ENCODE measurements around the gene RAB37.

Gene RAB37

DNA sequence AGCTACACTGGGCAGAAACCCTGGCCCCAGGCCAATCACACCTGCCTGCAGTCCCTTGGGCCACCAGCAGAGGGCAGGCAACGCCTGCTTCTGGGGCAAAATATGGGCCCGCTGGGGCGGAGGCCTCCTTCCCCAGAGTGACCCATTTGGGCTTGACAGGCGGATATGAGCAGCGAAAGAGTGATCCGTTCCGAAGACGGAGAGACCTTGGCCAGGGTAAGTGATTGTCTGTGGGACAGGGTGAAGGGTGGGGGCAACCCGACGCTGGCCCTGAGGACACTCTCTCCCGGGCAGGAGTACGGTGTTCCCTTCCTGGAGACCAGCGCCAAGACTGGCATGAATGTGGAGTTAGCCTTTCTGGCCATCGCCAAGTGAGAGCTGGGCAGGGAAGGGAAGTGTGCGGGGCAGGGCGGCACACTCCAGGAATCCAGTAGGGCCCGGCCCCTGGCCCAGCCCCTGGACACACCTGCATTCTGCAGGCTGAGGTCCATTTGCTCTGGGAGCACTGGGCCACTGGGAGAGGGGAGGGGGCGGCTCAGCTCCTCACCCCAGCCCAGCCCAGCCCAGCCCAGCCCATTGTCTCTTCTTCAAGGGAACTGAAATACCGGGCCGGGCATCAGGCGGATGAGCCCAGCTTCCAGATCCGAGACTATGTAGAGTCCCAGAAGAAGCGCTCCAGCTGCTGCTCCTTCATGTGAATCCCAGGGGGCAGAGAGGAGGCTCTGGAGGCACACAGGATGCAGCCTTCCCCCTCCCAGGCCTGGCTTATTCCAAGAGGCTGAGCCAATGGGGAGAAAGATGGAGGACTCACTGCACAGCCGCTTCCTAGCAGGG, 7.9 kb downstream of the RAB37 start:
- in situ Hi-C loops (cut with HindIII; ENCODE audit: low sequenced_read_pairs) = no loop called here

- in situ Hi-C loops (cut with HindIII; ENCODE audit: low sequenced_read_pairs) = no loop called here
Observed at GRCh38 chr17:74745548-74746177, 8.6 kb downstream of the RAB37 start.

DNA sequence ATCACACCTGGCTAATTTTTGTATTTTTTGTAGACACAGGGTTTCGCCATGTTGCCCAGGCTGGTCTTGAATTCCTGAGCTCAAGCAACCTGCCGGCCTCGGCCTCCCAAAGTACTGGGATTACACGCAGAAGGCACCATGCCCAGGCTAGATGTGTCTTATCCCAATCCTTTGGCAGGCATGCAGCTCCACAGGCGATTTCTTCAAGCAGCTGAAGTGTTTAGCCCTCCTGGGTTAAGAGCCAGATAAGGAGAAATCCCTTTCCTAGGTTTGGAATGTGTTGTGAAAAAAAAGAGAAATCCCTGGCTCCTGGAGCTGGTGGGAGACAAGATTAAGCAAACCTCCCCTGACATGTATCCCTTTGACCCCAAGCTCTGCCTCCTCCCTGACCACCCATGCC, 9.3 kb downstream of the RAB37 start:
- in situ Hi-C loops (cut with HindIII; ENCODE audit: low sequenced_read_pairs) = no loop called here

- in situ Hi-C loops (cut with HindIII; ENCODE audit: low sequenced_read_pairs) = no loop called here
Observed at GRCh38 chr17:74746922-74747321, 9.9 kb downstream of the RAB37 start.

- in situ Hi-C loops (cut with HindIII; ENCODE audit: low sequenced_read_pairs) = no loop called here
Observed at GRCh38 chr17:74748279-74748528, 11.1 kb downstream of the RAB37 start.

DNA sequence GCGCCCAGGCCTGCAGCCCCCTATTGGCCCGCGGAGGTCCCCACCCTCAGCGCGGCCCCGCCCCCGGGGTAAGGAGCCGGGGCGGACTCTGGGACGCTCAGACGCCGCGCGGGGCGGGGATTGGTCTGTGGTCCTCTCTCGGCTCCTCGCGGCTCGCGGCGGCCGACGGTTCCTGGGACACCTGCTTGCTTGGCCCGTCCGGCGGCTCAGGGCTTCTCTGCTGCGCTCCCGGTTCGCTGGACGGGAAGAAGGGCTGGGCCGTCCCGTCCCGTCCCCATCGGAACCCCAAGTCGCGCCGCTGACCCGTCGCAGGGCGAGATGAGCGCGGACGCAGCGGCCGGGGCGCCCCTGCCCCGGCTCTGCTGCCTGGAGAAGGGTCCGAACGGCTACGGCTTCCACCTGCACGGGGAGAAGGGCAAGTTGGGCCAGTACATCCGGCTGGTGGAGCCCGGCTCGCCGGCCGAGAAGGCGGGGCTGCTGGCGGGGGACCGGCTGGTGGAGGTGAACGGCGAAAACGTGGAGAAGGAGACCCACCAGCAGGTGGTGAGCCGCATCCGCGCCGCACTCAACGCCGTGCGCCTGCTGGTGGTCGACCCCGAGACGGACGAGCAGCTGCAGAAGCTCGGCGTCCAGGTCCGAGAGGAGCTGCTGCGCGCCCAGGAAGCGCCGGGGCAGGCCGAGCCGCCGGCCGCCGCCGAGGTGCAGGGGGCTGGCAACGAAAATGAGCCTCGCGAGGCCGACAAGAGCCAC, 11.6 kb downstream of the RAB37 start, which contains the start of gene NHERF1:
NHERF1 (plus strand) TSS at position 100 of the 750 bp plus-strand sequence; CDS start at position 319, 219 bp downstream.
- in situ Hi-C loops (cut with HindIII; ENCODE audit: low sequenced_read_pairs) = no loop called here

- in situ Hi-C loops (cut with HindIII; ENCODE audit: low sequenced_read_pairs) = no loop called here
Observed at GRCh38 chr17:74749279-74750038, 12.4 kb downstream of the RAB37 start.

GRCh38 chr17:74750039-74750326, 12.9 kb downstream of the RAB37 start:
- in situ Hi-C loops (cut with HindIII; ENCODE audit: low sequenced_read_pairs) = no loop called here

DNA sequence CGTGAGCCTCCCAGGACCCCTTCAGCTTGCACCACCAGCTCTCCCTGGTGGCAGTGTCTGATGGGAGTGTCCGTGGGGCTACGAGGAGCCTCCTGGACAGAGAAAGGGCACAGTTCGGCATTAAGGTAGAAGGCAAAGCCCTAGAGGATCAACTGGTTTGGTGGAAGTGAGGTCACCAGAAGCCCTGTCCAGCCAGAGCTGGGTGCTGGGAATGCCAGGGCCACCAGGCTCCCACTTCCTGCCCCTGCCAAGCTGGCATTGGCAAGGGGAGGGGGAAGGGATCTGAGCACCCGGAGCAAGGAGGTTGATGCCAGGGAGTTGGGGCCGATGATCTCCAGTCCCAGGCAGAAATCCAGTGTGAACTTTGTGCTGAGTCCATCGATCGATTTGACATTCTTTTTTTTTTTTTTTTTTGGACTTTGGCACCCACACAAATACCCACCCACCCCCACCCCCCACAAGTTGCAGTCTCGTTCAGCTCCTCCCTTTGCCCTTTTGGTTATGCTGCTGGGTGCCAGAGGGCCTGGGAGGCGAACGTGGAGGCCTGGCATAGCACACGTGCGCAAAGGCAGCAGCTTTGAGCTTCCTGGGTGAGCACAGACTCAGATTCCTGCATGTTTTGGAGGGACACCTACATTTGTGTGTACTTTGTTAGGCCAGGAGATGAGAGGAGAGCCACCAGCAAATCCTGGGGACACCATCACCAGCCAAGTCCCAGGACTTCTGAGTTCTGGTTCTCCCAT, 13.4 kb downstream of the RAB37 start:
- in situ Hi-C loops (cut with HindIII; ENCODE audit: low sequenced_read_pairs) = no loop called here

DNA sequence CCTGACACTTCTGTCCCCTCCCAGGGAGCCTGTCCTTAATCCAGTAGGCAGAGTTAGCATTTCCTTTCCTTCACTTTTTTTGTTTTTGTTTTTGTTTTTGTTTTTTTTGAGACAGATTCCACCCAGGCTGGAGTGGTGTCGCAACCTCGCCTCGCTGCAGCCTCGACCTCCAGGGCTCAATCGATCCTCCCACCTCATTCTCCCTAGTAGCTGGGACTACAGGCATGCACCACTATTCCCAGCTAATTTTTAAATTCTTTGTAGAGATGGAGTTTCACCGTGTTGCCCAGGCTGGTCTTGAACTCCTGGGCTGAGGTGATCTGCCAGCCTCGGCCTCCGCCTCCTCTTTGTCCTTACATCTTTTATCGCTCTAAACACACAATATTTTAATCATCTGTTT, 15.4 kb downstream of the RAB37 start:
- in situ Hi-C loops (cut with HindIII; ENCODE audit: low sequenced_read_pairs) = no loop called here

DNA sequence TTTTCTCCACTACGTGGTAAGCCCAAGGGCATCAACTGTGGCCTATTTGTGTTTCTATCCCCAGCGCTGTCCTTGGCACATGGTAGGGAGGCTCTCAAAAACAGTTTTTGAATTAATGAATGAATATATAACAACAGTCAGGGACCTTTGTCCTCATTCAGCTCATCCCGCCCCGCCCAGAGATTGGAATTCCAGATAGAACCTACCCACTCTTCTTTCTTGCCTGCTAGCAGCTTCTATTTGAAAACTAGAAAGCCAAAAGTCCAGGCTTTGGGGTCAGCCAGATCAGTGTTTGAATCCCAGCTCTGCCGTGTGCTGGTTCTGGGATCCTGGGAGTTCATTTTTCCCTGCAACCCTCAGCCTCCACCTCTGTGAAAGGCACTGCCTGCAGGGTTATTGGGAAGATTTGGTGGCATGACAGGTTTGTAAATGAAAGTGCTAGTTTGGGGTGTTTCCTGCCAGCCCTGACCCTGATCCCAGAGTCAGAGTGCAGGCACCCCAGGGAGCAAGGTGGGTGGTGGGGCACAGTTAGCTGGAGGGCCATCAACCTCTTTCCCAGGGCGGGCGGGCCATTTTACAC, 15.9 kb downstream of the RAB37 start:
- in situ Hi-C loops (cut with HindIII; ENCODE audit: low sequenced_read_pairs) = no loop called here

- in situ Hi-C loops (cut with HindIII; ENCODE audit: low sequenced_read_pairs) = no loop called here
Observed at GRCh38 chr17:74754832-74755231, 17.8 kb downstream of the RAB37 start.

DNA sequence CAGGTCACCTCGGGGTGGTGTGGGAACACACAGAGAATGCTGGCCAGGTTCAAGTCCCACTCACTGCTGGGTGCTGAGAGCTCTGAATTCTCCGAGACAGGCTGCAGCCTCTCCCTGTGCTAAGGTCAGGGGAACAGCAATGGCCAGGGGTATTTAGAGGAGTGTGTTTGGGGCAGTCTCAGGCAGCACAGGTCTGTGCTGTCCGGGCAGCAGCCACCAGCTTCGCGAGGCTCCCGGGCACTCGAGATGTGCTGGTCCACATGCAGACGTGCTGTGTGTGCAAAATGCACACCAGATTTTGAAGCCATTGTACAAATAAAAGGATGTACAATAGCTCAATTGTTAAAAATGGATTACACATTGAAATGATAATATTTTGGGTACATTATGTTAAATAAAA, 18.5 kb downstream of the RAB37 start:
- in situ Hi-C loops (cut with HindIII; ENCODE audit: low sequenced_read_pairs) = no loop called here

DNA sequence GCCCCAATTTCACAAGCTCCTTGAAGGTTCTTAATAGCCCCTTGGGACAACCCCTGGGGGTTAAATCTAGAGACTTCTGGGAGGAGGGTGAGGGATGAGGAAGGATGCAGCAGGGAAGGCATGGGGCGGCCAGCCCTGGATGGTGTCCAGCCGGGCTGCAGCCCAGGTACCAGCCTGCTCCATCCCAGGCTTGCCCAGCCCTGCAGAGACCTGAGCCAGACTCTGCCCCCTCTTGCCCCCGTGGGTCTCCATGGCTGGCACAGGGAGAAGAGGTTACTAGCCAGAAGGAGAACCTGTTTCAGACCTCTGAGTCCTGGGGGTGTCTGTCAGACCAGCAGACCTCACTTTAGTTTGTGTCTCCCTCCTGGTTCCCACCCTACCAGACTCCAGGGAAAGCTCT, 19.8 kb downstream of the RAB37 start:
- in situ Hi-C loops (cut with HindIII; ENCODE audit: low sequenced_read_pairs) = no loop called here

- in situ Hi-C loops (cut with HindIII; ENCODE audit: low sequenced_read_pairs) = no loop called here
Observed at GRCh38 chr17:74757502-74757901, 20.4 kb downstream of the RAB37 start.

DNA sequence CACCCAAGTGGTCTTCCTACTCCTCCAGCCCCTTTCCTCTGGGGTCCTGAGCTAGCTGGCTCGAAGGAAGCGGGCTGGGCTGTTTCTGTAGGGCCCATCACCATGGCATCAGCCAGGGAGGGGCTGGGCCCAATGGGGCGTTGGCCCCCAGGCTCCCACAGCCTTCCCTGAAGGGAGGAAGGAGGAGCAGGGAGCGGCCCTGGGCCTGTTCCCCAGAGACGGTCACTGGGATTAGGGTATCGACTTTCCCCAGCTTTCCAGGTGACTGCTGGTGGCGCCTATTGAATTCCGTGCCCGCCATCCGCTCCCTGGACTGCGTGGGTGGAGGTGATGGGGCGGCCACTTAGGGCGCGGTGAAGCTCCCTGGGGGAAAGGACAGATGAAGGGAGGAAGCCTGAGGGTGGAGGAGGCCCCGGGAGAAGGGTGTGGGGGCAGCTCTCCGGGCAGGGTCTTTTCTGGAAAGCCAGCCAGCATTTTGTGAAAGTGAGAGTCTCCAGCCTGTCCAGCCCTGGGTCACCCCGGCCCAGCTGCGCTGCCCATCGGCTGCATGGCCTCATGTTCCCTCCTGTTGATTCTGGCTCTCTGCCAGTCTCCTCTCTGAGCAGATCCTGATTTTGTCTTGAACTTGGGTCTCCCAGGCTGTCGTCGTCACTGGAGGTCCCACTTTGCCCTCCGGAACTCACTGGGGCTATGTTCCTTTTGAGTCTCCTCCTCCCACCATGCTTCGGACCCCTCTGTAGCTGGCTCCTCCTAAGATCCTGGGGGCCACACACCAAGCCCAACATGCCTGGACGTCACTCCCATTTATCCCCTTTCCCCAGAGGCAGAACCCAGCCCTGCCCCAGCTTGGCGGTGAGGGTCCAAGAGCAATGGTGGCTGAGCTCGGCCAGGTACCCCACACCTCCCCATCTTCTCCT, 21.1 kb downstream of the RAB37 start:
- in situ Hi-C loops (cut with HindIII; ENCODE audit: low sequenced_read_pairs) = no loop called here

GRCh38 chr17:74758848-74759168, 21.8 kb downstream of the RAB37 start:
- in situ Hi-C loops (cut with HindIII; ENCODE audit: low sequenced_read_pairs) = no loop called here

- in situ Hi-C loops (cut with HindIII; ENCODE audit: low sequenced_read_pairs) = no loop called here
Observed at GRCh38 chr17:74759243-74759801, 22.3 kb downstream of the RAB37 start.

DNA sequence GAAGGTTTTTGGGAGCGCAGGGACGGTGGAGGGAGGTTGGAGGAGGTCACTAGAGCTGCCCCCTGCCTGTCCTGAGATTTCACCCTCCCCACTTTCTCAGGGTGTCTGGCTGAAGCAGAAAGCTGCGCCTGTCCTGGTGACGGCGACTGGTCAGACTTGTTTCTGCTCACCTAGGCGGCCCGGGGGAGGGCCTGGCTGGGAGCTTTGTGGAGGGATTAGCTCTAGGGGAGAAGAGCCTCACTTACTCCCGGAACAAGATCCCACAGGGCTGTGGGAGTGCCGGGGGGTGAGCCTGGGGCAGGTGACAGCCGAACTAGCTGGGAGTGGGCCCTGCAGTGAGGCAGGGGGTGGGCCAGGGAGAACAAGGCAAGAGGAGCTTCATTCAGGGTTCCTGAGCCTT, 22.9 kb downstream of the RAB37 start:
- in situ Hi-C loops (cut with HindIII; ENCODE audit: low sequenced_read_pairs) = no loop called here
